HG03039 (cell line): ENCODE measurements around the gene IGFBPL1.
A peak's percentile ranks its signal among the peaks of the same experiment; 100 is the strongest.
"Not testable (repeated sequence)": the region's sequence is repeated elsewhere in the genome, so short reads cannot be mapped to it uniquely, and the experiment has no call there.

ENCODE experiments used
- ATAC-seq: cut with Tn5 transposase; IDR thresholded peaks from one replicate; pipeline ENCODE4 v1.9.1; 2021; ENCODE audit warnings: mild to moderate bottlenecking, moderate library complexity; ENCODE audit not compliant: unreplicated experiment

Gene IGFBPL1

GRCh38 chr9:38423973-38424843 is at the start of gene IGFBPL1:
Gene IGFBPL1 (minus strand): TSS chr9:38424454. CDS start chr9:38424424, 30 bp downstream.
- no peak for ATAC-seq

DNA sequence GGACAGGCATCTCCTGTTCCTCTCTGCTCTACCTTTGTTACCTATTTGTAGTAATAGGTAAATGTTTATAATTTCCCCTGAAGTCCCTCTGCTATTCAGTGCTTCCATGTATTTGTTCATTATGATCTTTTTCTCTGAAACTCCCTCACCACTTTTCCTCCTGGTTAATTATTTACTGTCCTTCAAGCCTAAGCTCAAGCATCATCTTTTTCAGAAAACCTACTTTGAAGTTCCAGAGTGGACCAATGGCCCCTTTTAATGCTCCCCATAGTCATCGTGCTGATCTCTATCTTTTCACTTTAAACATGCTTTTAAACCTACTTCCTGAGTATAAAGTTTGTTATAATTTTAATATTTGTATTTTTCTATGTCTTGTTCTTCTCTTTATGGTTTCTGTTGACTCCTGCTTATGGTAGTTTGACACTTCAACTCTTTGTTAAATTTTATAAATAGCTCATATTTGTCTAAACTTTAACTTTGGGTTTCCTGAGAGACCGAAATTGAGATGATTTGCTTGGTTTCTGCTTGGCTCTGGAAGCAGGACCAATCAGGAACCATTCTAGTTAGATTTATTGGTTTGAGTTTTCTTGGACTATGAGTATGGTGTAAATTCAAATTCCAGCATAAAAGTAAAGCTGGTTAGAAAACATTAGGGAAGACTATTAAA is 48.5 kb upstream of the IGFBPL1 start:
- ATAC-seq = not testable (repeated sequence)

- ATAC-seq = no peak
Measured at GRCh38 chr9:38467404-38467803, 43.1 kb upstream of the IGFBPL1 start.

- no peak for ATAC-seq
Measured at GRCh38 chr9:38453835-38454234, 29.6 kb upstream of the IGFBPL1 start.

- ATAC-seq = no peak
Measured at GRCh38 chr9:38451162-38451561, 26.9 kb upstream of the IGFBPL1 start.

DNA sequence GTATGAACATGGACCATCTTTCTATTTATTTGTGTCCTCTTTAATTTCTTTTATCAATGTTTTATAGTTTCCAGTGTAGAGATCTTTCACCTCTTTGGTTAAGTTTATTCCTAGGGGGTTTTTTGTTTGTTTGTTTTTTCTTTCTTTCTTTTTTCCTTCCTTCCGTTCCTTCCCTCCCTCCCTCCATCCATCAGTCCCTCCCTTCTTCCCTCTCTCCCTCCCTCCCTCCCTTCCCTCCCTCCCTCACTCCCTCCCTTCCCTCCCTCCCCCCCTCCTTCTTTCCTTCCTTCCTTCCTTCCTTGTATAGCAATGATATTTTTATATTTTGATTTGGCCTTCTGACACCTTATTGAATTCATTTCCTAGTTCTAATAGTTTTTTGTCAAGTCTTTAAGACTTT is 23.4 kb upstream of the IGFBPL1 start:
- ATAC-seq = no peak

- ATAC-seq = peak; percentile 59
Measured at GRCh38 chr9:38445154-38446043, 21.1 kb upstream of the IGFBPL1 start.

DNA sequence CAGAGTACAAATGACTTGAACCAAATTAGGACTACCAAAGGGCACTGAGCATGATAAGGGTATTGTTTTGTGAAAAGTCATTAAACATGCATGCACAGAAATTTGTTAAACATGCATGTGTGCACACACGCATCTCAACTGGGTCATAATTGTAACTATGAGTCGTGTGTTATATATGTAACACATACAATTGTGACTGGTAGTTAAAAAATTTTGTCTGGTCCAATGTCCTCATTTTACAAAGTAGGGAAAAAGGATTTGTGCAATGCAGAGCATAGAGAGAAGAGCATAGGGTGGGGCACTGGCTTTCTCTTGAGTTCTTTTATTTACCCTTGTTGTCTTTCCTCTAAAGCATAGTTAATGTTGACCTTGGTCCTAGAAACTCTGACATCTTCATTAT is 19.3 kb upstream of the IGFBPL1 start:
- no peak for ATAC-seq

DNA sequence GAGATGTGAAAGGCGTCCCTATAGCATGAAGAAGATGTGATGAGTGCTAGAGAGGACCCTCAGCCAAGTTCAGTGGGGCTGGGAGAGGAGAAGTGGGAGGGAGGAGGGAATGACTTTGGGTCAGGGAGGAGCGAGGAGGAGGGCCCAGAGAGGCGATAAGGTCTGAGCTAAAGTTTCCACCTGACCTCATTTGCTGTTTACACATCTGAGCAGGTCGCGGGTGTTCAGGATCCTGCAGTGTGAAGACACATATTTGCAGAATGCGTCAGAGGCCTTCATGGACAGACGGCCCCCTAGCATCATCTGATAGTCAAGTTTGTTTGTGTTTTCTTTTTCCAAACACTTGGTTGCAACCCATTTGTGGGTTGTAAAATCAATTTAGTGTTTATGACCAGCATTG is 18.9 kb upstream of the IGFBPL1 start:
- ATAC-seq = no peak

DNA sequence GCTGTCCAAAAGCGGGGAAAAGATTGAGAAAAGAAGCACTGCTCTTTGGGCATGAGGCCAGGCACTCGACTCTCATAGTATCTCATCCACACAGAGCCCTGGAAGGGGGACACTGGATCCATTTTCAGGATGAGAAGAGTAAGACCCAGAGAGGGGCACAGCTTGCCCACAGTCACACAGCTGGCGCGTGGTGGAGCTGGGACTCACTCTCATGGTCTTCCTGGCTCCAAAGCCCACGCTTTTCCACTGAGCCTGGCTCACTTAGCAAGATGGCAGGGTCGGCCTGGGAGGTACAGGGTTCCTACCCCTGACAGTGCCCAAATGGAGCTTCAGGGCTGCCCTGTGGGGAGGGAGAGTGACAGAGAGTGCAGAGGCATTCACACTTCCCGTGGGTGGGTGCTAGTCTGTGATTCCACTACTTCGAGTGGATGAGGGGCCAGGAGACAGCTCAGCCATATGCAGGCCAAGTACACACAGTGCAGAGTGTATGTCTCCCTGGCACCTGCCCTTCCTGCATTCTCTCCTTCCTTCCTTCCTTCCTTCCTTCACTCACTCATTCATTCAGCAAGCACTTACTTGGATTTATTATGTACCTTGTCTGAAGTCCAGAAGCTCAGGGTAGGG is 18.3 kb upstream of the IGFBPL1 start:
- no peak for ATAC-seq

DNA sequence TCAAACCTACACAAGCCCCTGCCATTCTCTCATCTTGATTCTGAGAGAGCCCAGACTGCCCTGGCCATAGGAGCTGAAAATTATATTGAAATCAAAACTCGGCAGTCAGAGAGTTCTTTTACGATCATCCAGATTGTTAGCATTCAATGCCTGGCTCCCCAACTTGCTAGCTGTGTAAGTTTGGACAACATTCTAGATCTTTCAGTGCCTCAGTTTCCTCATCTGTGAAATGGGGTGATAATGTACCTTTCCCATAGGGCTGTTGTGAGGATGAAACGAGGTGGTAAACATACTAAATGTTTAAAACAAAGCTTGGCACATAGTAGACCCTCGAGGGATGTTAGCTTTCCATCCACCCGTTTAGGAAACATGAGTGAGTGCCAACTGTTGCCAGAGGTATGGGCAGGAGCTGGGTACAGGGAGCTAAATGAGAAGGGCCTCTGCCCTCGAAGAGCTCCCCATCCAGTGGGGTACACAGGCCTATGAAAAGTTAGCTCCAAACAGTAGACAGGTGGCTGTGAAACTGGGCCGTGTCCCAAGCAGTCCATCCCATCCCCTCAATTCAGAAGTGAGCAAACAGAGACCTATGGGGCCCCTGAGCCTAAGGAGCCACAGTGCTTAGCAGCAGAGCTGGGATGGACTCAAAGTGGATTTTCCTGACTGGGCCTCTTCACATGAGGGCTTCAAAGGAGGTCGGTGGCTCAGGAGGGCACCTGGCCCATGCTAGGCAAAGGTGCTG is 17.3 kb upstream of the IGFBPL1 start:
- ATAC-seq = no peak

GRCh38 chr9:38440516-38440915 is 16.3 kb upstream of the IGFBPL1 start:
- no peak for ATAC-seq

DNA sequence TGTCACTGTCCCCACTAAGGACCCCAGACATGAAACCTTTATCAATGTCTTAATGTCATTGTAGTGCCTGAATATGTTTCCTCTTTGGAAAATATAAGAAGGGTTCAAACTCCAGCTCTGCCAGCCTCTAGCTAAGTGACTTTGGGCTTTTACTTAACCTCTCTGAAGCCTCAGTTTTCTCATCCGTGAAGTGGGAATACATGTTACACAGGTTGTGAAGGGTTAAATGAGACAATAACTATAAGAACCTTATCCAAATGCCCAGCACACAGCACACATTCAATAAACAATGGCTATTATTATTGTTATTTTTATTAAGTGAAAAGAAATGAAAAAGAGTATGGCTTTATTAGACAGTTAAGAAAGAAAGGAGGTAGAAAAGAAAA is 15.7 kb upstream of the IGFBPL1 start:
- no peak for ATAC-seq

GRCh38 chr9:38439291-38439915 is 15.1 kb upstream of the IGFBPL1 start:
- no peak for ATAC-seq

DNA sequence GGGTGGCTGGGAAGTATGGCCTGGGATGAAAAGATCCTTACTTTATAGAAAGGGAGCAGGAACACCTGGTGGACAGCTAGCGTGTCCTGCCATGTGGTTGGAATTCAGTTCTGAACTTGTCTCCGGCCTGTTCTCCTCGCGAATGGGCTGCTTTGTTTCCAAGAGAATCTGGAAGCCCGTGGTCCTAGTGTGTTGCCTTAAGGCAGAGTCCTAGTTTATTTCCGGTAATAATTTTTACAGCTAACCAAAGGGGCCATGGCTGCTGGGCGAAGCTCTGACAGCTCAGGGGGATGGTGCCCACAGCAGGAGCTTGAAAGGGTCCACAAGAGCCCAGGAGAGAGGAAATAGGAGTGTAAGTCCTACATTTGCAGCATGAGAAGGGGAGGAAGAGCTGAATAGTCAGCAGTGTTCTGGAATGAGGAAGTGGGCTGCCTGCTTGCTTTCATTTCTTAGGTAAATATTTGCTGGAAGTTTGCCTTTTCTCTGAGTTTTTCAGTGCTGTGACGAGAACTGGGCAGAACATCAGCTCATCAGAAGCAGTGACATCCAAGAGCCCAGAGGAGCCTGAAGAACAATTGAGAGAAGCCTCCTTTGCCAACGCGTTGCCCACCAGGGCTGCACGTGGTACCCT is 13.1 kb upstream of the IGFBPL1 start:
- ATAC-seq = no peak

DNA sequence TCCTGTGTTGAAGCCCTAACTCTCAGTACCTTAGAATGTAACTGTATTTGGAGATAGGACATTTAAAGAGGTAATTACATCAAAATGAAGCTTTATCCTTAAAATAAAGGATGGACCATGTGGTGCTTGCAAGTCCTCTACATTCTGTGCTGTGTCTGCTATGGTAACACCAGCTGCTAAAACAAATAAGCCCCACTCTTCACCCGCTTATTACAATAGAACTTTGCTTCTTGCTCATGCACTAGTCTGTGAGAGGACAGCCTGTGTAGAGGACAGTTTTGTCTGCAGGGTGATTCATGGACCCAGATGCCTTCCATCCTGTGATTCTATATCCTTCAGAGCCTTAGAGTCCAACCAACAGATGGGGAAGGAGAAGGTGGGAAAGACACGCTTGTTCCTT is 12.5 kb upstream of the IGFBPL1 start:
- ATAC-seq = no peak

DNA sequence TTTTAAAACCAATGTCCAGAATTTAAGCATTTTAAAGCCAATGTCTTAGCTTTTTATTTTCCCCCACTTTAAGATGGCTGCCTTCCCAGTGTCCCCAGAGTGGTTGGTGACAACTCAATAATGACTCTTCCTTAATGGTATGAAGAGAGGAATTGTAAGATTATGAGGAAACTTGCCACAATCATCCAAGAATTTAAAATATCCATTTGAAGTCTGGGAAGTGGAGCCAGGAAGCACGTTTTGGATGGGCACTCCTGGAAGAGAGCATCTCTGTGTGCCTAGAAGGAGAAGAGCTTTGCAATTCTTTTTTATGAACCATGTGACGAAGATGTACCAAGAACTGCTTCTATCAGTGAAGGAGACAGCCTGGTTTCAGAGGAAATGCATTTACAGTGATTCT is 11.3 kb upstream of the IGFBPL1 start:
- ATAC-seq = no peak

- ATAC-seq = no peak
Measured at GRCh38 chr9:38434853-38435252, 10.6 kb upstream of the IGFBPL1 start.

DNA sequence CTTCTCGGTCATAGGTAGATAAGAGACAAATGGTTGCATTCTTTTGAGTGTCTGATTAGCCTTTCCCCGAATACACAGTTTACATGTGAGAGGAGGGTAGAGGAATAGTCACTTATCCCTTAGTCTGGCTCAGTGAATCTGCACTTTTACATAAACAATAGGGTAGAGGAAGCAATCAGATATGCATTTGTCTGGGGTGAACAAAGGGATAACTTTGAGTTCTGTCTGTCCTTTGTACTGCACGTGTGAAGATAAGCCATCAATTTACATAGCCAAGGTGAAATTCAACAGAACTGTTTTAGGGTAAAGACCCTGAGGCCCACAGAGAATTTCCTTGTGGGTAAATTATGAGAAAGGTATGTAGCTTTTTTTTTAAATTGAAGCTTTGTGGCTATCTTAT is 10.1 kb upstream of the IGFBPL1 start:
- no peak for ATAC-seq
